Ascending aorta (tissue), 2 donors: ENCODE results near the gene CABP4. TPM values are rescaled to one million over a fixed set of nuclear protein-coding genes. Genes with fewer than 3 reads are reported as not detected.

Experiments
- DNase-seq, 2 donors: peaks; one replicate each; pipeline ENCODE4 v3.0.0-alpha.2; 2019; ENCODE audit warnings: low spot score in 2 of 2
- H3K27ac ChIP-seq, 2 donors: fragments of 200-600 bp; sonication (generic); one replicate each; pipeline ENCODE4 v1.5.1; 2016 to 2017; ENCODE audit warnings: mild to moderate bottlenecking in 1 of 2
- H3K27me3 ChIP-seq: fragments of 200-600 bp; sonication (generic); one replicate; pipeline ENCODE4 v1.5.1; 2017
- H3K36me3 ChIP-seq, 2 donors: fragments of 200-600 bp; sonication (generic); one replicate each; pipeline ENCODE4 v1.5.1; 2016
- H3K4me1 ChIP-seq, 2 donors: fragments of 200-600 bp; sonication (generic); one replicate each; pipeline ENCODE4 v1.5.1; 2016 to 2017; ENCODE audit warnings: mild to moderate bottlenecking in 1 of 2
- H3K4me3 ChIP-seq, 2 donors: fragments of 200-600 bp; sonication (generic); one replicate each; pipeline ENCODE4 v1.5.1; 2016 to 2017; ENCODE audit warnings: mild to moderate bottlenecking in 1 of 2
- H3K9me3 ChIP-seq, 2 donors: fragments of 200-600 bp; sonication (generic); one replicate each; pipeline ENCODE4 v1.5.1; 2016
- CTCF ChIP-seq, 3 experiments: fragments of 200-600 bp in 2 of 3; fragments of 450-650 bp in 1 of 3; sonication (generic) in 2 of 3; IDR thresholded peaks; one replicate each; pipeline ENCODE4 v1.5.1; 2016 to 2019; ENCODE audit warnings: antibody characterized with exemption in 3 of 3, mild to moderate bottlenecking in 1 of 3, moderate library complexity in 1 of 3
- intact Hi-C: fragments of 100-400 bp; cut with DNase I; formaldehyde crosslinking; loops from one replicate; pipeline ENCODE4 v1.15.1; 2023
- total RNA-seq: library from RNA; depleted of rRNA; stranded (reverse); fragments of >200 nt; gene quantifications from one replicate; pipeline ENCODE4 v1.1.0, GENCODE V29; 2016

The CABP4 gene
- total RNA-seq, 1 donor from 2014 or later = not detected

GRCh38 chr11:67442504-67443404 is 12.4 kb upstream of the CABP4 start:
- peak overlapping the region; percentile 89 to 99 for H3K4me3 ChIP-seq
- peak overlapping the region; percentile 94 to 98 for H3K27ac ChIP-seq
- intact Hi-C loops = loop anchor here (1.0 kb wide), 3 partner anchors 14 to 41 kb away; partner anchors contain the start of genes PPP1CA, RPS6KB2 and TMEM134
- peaks cover 14 to 19% of the 10 kb centered on the region in 2 donors for H3K36me3 ChIP-seq
- TF ChIP-seq CTCF (IDR thresholded peaks at IDR 0.05) = no peak
- H3K27me3 ChIP-seq = no peaks in the 10 kb centered on the region
- H3K9me3 ChIP-seq = no peaks in the 10 kb centered on the region
- H3K4me1 ChIP-seq = peaks cover 8 to 13% of the 10 kb centered on the region in 2 donors
- no peak for DNase-seq

GRCh38 chr11:67445515-67445914 is 9.6 kb upstream of the CABP4 start:
- DNase-seq = no peak
- H3K4me1 ChIP-seq = peaks cover 8 to 13% of the 10 kb centered on the region in 2 donors
- no peaks in the 10 kb centered on the region for H3K27me3 ChIP-seq
- intact Hi-C loops = no loop called here
- no peak overlapping the region for H3K27ac ChIP-seq
- H3K36me3 ChIP-seq = peaks cover 13 to 14% of the 10 kb centered on the region in 2 donors
- no peaks in the 10 kb centered on the region for H3K9me3 ChIP-seq
- no peak for TF ChIP-seq CTCF (IDR thresholded peaks at IDR 0.05)
- H3K4me3 ChIP-seq = no peak overlapping the region

GRCh38 chr11:67448220-67448609 is 6.9 kb upstream of the CABP4 start:
- DNase-seq = no peak
- Histone ChIP-seq H3K9me3 (no peaks in the 10 kb centered on the region), H3K27me3 (no peaks in the 10 kb centered on the region), H3K4me1 (peaks cover 3 to 6% of the 10 kb centered on the region in 2 donors), H3K27ac (no peak overlapping the region), H3K4me3 (no peak overlapping the region), H3K36me3 (no peaks in the 10 kb centered on the region)
- intact Hi-C loops = no loop called here
- no peak for TF ChIP-seq CTCF (IDR thresholded peaks at IDR 0.05)

- no peak for TF ChIP-seq CTCF (IDR thresholded peaks at IDR 0.05)
- H3K4me3 ChIP-seq = no peak overlapping the region
- intact Hi-C loops = no loop called here
- no peaks in the 10 kb centered on the region for H3K27me3 ChIP-seq
- no peaks in the 10 kb centered on the region for H3K36me3 ChIP-seq
- no peaks in the 10 kb centered on the region for H3K9me3 ChIP-seq
- no peak overlapping the region for H3K27ac ChIP-seq
- no peak for DNase-seq
- H3K4me1 ChIP-seq = peaks cover 3 to 5% of the 10 kb centered on the region in 2 donors
These were observed 5.9 kb upstream of the CABP4 start for GRCh38 chr11:67449116-67449844.

- Histone ChIP-seq H3K4me3 (no peak overlapping the region), H3K27ac (no peak overlapping the region), H3K27me3 (no peaks in the 10 kb centered on the region), H3K36me3 (no peaks in the 10 kb centered on the region), H3K9me3 (no peaks in the 10 kb centered on the region), H3K4me1 (no peaks in the 10 kb centered on the region)
- no peak for DNase-seq
- TF ChIP-seq CTCF (IDR thresholded peaks at IDR 0.05) = no peak
- intact Hi-C loops = no loop called here
These were observed 4.1 kb upstream of the CABP4 start for GRCh38 chr11:67450796-67451657.
